Measurements from ENCODE around the gene PRELID1. TPM values are rescaled to one million over a fixed set of nuclear protein-coding genes. Genes with fewer than 3 reads are reported as not detected.

PRELID1 gene
- total and polyA plus RNA-seq, 10 donors: 74.5 to 174 (median 128) TPM

GRCh38 chr5:177319913-177320588 is 16.5 kb downstream of the PRELID1 start:
- Histone ChIP-seq H3K27ac (peak overlapping the region in 1 of 8 donors; percentile 5), H3K4me1 (peaks cover 0 to 60% (median 23%) of the 10 kb centered on the region in 6 donors), H3K4me3 (no peak overlapping the region), H3K9me3 (no peaks in the 10 kb centered on the region), H3K27me3 (replicated peaks in 1 of 7) (no peaks in the 10 kb centered on the region), H3K36me3 (peaks cover 0 to 26% (median 2%) of the 10 kb centered on the region in 6 donors)
- TF ChIP-seq POLR2AphosphoS5 (IDR thresholded peaks at IDR 0.05) (peak in 1 of 3 donors; percentile 19), CTCF (IDR thresholded peaks at IDR 0.05 in 8 of 11, conservative IDR thresholded peaks at IDR 0.05 in 3 of 11) (no peak)
- intact Hi-C loops (cut with DNase I; ENCODE audit: low total_unique reads): loop anchor here (10.0 kb wide), 2 partner anchors 45 to 135 kb away; no protein-coding TSS in a partner anchor
- WGBS, 5 donors: 63 to 88% (median 75%) methylated on average over 8 to 14 of the region's 14 CpGs
- peak; percentile 86 for DNase-seq

- intact Hi-C loops (cut with DNase I; ENCODE audit: low total_unique reads): no loop called here
- no peaks in the 10 kb centered on the region for H3K9me3 ChIP-seq
- TF ChIP-seq CTCF (IDR thresholded peaks at IDR 0.05 in 8 of 11, conservative IDR thresholded peaks at IDR 0.05 in 3 of 11) (no peak), POLR2A (IDR thresholded peaks at IDR 0.05) (no peak), POLR2AphosphoS5 (IDR thresholded peaks at IDR 0.05) (no peak)
- no peak overlapping the region for H3K4me3 ChIP-seq
- peaks cover 0 to 26% (median 2%) of the 10 kb centered on the region in 6 donors for H3K36me3 ChIP-seq
- DNase-seq: peak; percentile 70
- 43 to 66% (median 54%) methylated on average over 7 of the region's 7 CpGs for WGBS, 5 donors
- H3K27ac ChIP-seq: peak overlapping the region in 1 of 8 donors; percentile 14
- H3K4me1 ChIP-seq: peaks cover 0 to 56% (median 23%) of the 10 kb centered on the region in 6 donors
- no peaks in the 10 kb centered on the region for H3K27me3 ChIP-seq (replicated peaks in 1 of 7)
Measured at GRCh38 chr5:177320879-177321278, 17.3 kb downstream of the PRELID1 start.

- no peaks in the 10 kb centered on the region for H3K9me3 ChIP-seq
- DNase-seq: no peak
- no peaks in the 10 kb centered on the region for H3K27me3 ChIP-seq (replicated peaks in 1 of 7)
- peaks cover 0 to 46% (median 16%) of the 10 kb centered on the region in 6 donors for H3K4me1 ChIP-seq
- H3K4me3 ChIP-seq: no peak overlapping the region
- no peak for TF ChIP-seq POLR2AphosphoS5 (IDR thresholded peaks at IDR 0.05)
- 85 to 100% (median 97%) methylated on average over 1 of the region's 1 CpG for WGBS, 5 donors
- H3K36me3 ChIP-seq: peaks cover 0 to 47% (median 10%) of the 10 kb centered on the region in 6 donors
- no peak overlapping the region for H3K27ac ChIP-seq
- intact Hi-C loops (cut with DNase I; ENCODE audit: low total_unique reads): no loop called here
Measured at GRCh38 chr5:177325868-177326381, 22.3 kb downstream of the PRELID1 start.

GRCh38 chr5:177327539-177328522 is 24.2 kb downstream of the PRELID1 start:
- no peaks in the 10 kb centered on the region for H3K9me3 ChIP-seq
- H3K4me1 ChIP-seq: peaks cover 0 to 54% (median 28%) of the 10 kb centered on the region in 6 donors
- peak overlapping the region in 1 of 8 donors; percentile 16 for H3K4me3 ChIP-seq
- peaks cover 0 to 66% (median 28%) of the 10 kb centered on the region in 6 donors for H3K36me3 ChIP-seq
- intact Hi-C loops (cut with DNase I; ENCODE audit: low total_unique reads): no loop called here
- 52 to 68% (median 64%) methylated on average over 24 to 28 of the region's 28 CpGs for WGBS, 5 donors
- peak overlapping the region in 7 of 8 donors; percentile 43 to 79 (median 55) for H3K27ac ChIP-seq
- TF ChIP-seq POLR2A (IDR thresholded peaks at IDR 0.05) (no peak), POLR2AphosphoS5 (IDR thresholded peaks at IDR 0.05) (peak in 2 of 3 donors; percentile 48 to 58)
- H3K27me3 ChIP-seq (replicated peaks in 1 of 7): no peaks in the 10 kb centered on the region
- no peak for DNase-seq
